Measurements from ENCODE around the gene CNTN2. TPM values are rescaled to one million over a fixed set of nuclear protein-coding genes. Genes with fewer than 3 reads are reported as not detected.

Gene CNTN2
- total and polyA plus RNA-seq, 2 of the 4 experiments (the other 2 are of a cell fraction): not detected

GRCh38 chr1:205012391-205013140 lies 30.4 kb upstream of the CNTN2 start:
- no peak overlapping the region for H3K4me2 ChIP-seq (ENCODE audit: low read depth, low read length)
- peaks cover 45% of the 10 kb centered on the region for H3K27me3 ChIP-seq (ENCODE audit: control insufficient read depth, insufficient read depth, low read length)
- ChIA-PET CTCF (no interaction called here), POLR2A (ENCODE audit: unreplicated experiment) (no interaction called here)
- TF ChIP-seq MAZ (IDR thresholded peaks at IDR 0.05; ENCODE audit: borderline replicate concordance, low read depth, low read length) (no peak), MAFK (IDR thresholded peaks at IDR 0.05; ENCODE audit: low read depth, low read length) (no peak), BHLHE40 (IDR thresholded peaks at IDR 0.05; ENCODE audit: low read depth, low read length) (no peak), RCOR1 (IDR thresholded peaks at IDR 0.05; ENCODE audit: insufficient replicate concordance, low read length) (no peak), SMC3 (IDR thresholded peaks at IDR 0.05; ENCODE audit: low read depth, low read length) (no peak), RAD21 (IDR thresholded peaks at IDR 0.05; ENCODE audit: low read length) (no peak), POLR2A (IDR thresholded peaks at IDR 0.05; ENCODE audit: low read depth, low read length) (no peak), RFX5 (IDR thresholded peaks at IDR 0.05; ENCODE audit: low read depth, low read length) (no peak), NFE2L2 (IDR thresholded peaks at IDR 0.05; ENCODE audit: low read depth, low read length) (no peak), FOS (IDR thresholded peaks at IDR 0.05; ENCODE audit: low read depth, low read length) (no peak), MXI1 (IDR thresholded peaks at IDR 0.05; ENCODE audit: borderline replicate concordance, low read depth, low read length) (no peak), CHD1 (IDR thresholded peaks at IDR 0.05; ENCODE audit: low read depth, low read length) (no peak), CTCF (conservative IDR thresholded peaks at IDR 0.05; ENCODE audit: low read depth, low read length) (no peak), CEBPB (IDR thresholded peaks at IDR 0.05; ENCODE audit: low read depth, low read length) (no peak), USF2 (IDR thresholded peaks at IDR 0.05; ENCODE audit: low read depth, low read length) (no peak)
- TF ChIP-seq, protein P1, sequence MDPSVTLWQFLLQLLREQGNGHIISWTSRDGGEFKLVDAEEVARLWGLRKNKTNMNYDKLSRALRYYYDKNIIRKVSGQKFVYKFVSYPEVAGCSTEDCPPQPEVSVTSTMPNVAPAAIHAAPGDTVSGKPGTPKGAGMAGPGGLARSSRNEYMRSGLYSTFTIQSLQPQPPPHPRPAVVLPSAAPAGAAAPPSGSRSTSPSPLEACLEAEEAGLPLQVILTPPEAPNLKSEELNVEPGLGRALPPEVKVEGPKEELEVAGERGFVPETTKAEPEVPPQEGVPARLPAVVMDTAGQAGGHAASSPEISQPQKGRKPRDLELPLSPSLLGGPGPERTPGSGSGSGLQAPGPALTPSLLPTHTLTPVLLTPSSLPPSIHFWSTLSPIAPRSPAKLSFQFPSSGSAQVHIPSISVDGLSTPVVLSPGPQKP (IDR thresholded peaks at IDR 0.05; ENCODE audit: borderline replicate concordance, low read depth, low read length): no peak
- ATAC-seq (ENCODE audit: low read depth) (no peak), DNase-seq (no peak)
- H3K9me3 ChIP-seq (ENCODE audit: control insufficient read depth, insufficient read depth, low read length): no peaks in the 10 kb centered on the region
- H4K8ac ChIP-seq (ENCODE audit: low read depth in 2 of 2, low read length in 2 of 2): no peak overlapping the region
- no peak overlapping the region for H3K14ac ChIP-seq (replicated peaks; ENCODE audit: low read depth, low read length)
- intact Hi-C loops (cut with micrococcal nuclease) (no loop called here), dilution Hi-C loops (cut with HindIII; ENCODE audit: low sequenced_read_pairs, unreplicated experiment) (no loop called here), in situ Hi-C loops (cut with MboI; ENCODE audit: low sequenced_read_pairs) (no loop called here)
- no peak overlapping the region for H3K9ac ChIP-seq (ENCODE audit: low read depth, low read length)
- WGBS, 2 experiments (ENCODE audit: extremely low coverage in 2 of 2, insufficient read length in 1 of 2): 34% methylated on average over 3 of the region's 13 CpGs; no CpG with 5 or more reads in 1 of the 2 experiments
- H4K5ac ChIP-seq (ENCODE audit: low read depth, low read length): no peak overlapping the region
- no peak overlapping the region for H3K27ac ChIP-seq (ENCODE audit: insufficient read depth, low read length)
- H4K20me1 ChIP-seq (ENCODE audit: insufficient read depth, low read length): no peaks in the 10 kb centered on the region
- no peaks in the 10 kb centered on the region for H3K9me1 ChIP-seq (ENCODE audit: insufficient read depth, low read length)
- no peak overlapping the region for H3K4me3 ChIP-seq (ENCODE audit: insufficient read depth, low read depth, low read length)
- no peak overlapping the region for H3K18ac ChIP-seq (ENCODE audit: low read depth, low read length)
- no peak overlapping the region for H2AFZ ChIP-seq (replicated peaks; ENCODE audit: low read length, poor library complexity)
- no TSS peak for BruUV-seq (replicated peaks)
- no peak overlapping the region for H4K91ac ChIP-seq (ENCODE audit: insufficient read depth, low read depth, low read length)
- no peak overlapping the region for H2BK20ac ChIP-seq (ENCODE audit: low read depth, low read length)
- no peak overlapping the region for H2BK120ac ChIP-seq (ENCODE audit: low read depth, low read length)
- no peak overlapping the region for H2AK9ac ChIP-seq (replicated peaks; ENCODE audit: low read depth, low read length, poor library complexity)
- H2AK5ac ChIP-seq (ENCODE audit: low read depth, low read length): no peak overlapping the region
- no peak overlapping the region for H2BK5ac ChIP-seq (ENCODE audit: low read depth, low read length, poor library complexity, severe bottlenecking)
- no peak overlapping the region for H2BK15ac ChIP-seq (ENCODE audit: low read depth, low read length)
- no peak overlapping the region for H3K4ac ChIP-seq (ENCODE audit: low read depth, low read length)
- H3K4me1 ChIP-seq (ENCODE audit: control insufficient read depth, insufficient read depth, low read length): no peaks in the 10 kb centered on the region
- H3K36me3 ChIP-seq (ENCODE audit: control insufficient read depth, insufficient read depth, low read length): no peaks in the 10 kb centered on the region
- H3K79me1 ChIP-seq (ENCODE audit: low read depth in 1 of 2, low read length in 2 of 2): no peaks in the 10 kb centered on the region
- no peak overlapping the region for H3K23ac ChIP-seq (ENCODE audit: low read depth, low read length)
- H3K56ac ChIP-seq (ENCODE audit: extremely low read depth, insufficient read depth, low read length): no peak overlapping the region
